GM21825 (cell line): ENCODE results near the gene ARIH2.

Source experiments
- ATAC-seq: cut with Tn5 transposase; IDR thresholded peaks from one replicate; pipeline ENCODE4 v1.9.1; 2021; ENCODE audit warnings: mild to moderate bottlenecking, moderate library complexity; ENCODE audit not compliant: unreplicated experiment

The ARIH2 gene

DNA sequence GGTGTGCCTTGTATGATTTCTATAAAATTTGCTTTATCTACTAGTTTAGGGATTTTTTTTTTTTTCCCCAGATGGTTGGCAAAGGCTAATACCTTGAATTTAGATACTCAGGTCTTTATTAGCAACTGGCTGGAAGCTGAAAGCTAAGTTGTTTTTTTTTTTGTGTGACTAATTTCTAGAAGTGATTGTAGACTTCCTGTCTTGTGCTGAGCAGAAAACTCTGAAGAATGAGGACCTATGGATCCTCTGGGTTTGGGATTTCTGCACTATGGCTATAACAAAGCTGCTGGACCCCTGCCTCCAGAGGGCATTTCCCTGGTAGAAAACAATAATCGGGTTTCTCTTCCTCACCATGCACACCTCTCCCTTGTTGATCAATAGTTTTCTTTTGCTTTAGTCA, 10.0 kb downstream of the ARIH2 start:
- ATAC-seq = no peak

DNA sequence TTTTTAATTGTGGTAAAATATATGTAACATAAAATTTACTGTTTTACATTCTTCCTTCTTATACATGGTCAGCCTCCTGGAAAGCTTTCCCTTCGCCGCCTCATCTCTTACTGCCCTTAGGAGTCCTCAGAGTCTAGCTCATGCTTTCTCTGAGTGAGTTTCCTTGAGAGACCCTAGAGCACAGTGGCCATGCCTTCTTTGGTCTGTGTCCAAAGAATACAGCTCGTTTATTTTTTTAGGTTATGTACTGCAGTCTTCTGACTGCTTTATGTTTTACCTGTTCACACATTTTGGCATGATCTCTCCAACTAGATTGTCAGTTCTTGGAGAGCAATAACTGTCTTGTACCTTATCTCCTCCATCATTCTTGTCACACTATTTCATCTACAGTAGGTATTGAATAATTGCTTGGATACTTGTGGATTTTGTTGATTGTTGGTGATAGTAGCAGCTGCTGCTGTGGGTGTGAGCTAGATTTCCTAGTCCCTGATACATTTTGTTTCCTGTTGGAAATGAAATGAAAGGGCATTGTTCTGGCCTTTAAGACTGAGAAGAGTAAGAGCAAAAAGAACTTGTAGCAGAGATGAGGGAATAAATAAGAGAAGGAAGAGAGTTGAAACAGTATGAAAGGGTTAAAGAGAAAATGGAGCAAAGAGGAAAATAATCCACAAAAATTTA, 10.9 kb downstream of the ARIH2 start:
- ATAC-seq = no peak

DNA sequence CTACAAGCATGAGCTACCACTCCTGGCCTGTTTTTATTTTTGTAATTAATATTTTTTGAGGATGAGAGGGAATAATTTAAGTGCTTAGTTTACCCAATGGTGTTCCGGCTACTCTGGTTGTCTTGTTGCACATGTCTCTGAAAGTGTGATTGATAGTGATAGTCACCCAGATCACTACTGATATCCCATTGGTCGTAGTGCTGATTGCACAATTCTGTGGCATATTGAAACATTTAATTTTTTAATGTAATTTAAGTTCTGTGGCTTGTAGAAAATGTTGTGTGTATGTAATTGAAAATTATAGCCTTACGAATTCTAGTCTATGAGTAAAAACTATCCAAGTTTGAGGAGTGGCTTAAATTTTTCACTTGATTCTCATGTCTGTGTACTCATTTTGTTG, 11.9 kb downstream of the ARIH2 start:
- ATAC-seq = no peak

DNA sequence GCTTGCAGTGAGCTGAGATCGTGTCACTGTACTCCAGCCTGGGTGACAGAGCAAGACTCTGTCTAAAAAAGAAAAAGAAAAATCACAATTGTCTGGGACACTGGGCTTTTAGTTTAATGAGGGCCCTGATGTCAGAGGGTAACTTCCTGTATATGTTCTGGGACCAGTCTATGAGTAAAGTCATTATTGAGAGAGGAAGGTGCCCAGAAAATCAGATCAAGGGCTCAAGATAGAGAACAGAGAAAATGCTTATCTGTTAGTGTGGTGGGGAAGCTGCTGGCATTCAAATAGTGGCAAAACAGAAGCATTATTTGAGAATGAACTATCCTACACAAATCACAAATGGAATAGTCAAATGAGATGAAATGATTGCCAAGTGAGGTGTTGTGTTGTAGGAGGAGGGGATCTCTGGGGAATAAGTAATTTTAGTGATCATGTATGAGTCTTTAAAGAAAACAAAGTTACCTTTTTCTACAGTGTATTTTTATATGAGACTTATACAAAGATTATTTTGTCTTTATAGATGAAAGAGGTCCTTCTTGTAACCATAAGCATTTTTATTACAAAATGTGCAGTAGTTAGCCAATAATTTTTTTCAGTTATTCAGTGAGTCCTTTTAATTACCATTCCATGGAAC, 13.4 kb downstream of the ARIH2 start:
- ATAC-seq = no peak

DNA sequence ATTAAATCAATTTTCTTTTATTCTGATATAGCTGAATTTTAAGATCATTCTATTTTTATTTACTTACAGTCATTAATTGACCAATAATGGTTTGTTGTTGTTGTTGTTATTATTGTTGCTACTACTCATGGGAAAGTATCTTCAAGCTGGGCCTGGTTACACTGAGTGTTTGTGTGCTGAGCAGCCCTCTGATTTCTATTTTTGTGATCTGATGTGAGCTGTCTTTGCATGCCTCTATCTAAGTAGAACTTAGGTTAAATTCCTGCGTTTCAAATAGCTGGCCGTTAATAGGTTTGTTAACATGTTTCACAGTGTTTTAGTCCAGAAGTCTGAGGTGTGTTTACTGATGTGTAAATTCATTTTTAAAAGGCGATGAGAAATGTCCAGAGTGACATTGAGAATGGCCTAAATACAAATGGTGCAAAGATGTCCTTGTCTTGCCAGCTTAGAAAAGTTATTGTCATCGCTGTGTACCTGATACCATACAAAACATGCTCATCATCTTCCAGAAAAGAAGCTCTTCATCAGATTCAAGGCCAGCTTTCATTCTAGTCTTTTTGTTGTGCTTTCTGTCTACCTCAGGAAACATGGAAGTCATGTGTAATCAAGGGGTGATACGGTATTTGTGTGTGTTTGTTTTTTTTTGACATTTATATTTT, 15.8 kb downstream of the ARIH2 start:
- ATAC-seq = no peak

DNA sequence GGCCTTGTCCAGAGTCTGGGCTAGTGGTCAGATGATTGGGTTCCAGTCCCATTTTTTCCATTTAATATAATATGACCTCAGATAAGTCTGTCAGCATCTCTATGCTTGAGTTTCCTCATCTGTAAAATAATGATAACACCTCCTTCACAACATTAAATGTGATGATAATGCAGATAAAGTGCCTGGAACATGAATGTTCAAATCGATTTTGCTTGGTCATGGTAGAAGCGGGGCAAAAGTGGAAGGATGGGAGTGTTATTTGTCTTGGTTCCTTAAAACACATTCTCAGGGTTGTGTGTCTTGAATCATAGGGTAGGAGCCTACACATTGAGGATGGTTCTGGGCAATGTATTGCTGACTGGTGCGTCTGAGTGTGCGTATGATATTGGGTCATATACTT, 16.9 kb downstream of the ARIH2 start:
- no peak for ATAC-seq

DNA sequence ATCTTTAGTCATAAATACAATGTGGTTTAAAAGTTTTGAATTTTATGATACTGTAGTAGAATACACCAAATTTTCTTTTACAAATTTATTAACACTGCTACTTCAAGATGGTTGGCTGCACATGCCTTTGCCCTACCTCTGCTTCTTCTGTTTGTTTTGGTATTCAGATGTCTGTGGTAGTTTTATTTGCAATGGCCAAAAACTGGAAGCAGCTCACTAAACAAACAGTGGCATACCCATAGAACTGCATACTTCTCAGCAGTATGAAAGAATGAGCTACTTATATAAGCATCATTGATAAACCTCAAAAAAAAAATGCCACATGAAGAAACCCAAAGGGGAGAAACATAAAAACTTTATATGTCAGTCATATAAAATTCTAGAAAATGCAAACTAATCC, 19.5 kb downstream of the ARIH2 start:
- no peak for ATAC-seq

DNA sequence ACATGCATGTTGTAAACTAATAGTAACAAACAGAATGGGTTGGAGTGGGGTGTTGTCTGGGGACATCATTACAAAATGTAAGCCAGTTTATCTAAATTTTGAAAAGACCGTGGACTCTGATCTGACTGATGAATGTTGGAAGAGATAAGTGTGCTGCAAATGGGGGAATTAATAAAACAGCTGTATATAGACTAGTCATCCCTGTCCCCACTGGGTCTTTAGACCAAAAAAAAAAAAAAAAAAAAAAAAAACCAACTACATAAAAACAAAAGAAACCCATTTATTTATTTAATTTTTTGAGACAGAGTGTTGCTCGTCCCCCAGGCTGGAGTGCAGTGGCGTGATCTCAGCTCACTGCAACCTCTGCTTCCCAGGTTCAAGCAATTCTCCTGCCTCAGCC, 20.0 kb downstream of the ARIH2 start:
- no peak for ATAC-seq

DNA sequence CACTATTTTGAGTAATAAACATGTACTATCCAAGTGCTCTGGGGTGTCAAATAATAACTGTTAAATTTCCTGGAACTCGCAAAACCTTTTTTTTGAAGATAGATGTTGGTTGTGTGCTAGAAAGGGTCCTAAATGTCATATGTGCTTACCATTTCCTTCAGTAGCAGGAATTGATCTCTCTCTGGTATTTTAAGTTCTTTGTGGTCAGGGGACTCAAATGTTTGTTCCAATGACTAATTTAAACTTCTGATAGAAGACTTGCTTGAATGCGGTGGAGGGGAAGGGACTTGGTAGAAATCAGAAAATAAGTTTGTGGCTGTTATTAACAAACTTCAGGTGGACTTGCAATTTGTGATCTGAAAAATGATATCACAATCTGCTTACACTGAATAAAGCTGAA, 26.8 kb downstream of the ARIH2 start:
- ATAC-seq = no peak

DNA sequence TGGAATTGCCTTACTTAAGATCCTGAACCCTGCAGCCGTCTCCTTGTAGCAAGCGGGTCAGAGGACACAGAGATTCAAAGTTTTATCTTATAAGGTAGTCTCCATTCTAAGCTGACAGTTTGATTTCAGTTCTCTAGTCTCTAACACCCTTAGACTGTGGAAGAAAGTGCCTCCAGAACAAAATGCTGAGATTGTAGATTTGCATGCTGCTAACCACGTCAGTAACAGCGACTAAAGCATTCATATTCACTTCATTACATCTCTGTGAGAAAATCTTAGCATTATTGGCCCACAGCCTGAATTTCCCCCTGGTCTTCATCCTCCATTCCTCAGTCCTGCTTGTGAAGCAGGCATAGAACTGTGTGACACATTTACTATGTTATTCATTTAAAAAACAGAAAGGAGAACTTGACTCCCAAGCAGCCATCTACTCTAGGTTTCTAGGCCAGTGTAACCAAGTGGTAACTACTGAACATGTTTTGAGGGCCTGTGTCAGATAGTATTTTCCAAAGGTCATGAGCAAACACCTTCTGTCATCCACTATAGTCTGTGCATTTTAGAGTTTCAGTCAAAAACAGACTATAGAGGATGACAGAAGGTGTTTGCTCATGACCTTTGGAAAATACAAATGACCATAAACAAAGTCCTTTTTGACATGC, 27.4 kb downstream of the ARIH2 start:
- ATAC-seq = no peak

DNA sequence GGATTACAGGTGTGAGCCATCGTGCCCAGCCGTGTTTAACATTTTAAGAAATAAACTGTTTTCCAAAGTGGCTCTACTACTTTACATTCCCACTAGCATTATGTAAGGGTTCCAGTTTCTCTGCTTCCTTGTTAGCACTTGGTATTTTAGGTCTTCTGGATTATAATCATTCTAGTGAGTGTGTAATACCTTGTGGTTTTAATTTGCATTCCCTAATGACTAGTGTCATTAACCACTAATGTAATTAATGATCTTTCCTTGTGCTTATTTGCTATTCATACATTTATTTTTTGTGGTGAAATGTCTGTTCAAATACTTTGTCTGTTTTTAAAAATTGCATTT, 30.7 kb downstream of the ARIH2 start:
- ATAC-seq = no peak

DNA sequence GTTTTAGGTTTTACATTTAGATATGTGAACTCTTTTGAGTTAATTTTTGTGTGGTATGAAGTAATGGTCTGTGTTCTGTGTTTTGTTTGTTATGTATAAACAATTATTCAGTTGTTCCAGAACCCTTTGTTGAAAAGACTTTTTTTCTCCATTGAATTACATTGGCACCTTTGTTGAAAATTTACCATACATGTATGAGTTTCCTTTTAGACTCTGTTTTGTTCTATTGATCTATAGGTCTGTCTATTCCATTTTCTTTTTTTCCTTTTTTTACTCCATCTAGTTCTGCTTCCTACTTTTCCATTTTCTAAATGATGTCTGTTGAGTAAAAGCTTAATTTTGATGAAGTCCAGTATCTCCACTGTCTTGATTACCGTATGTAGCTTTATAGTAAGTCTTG, 31.4 kb downstream of the ARIH2 start:
- ATAC-seq = no peak

DNA sequence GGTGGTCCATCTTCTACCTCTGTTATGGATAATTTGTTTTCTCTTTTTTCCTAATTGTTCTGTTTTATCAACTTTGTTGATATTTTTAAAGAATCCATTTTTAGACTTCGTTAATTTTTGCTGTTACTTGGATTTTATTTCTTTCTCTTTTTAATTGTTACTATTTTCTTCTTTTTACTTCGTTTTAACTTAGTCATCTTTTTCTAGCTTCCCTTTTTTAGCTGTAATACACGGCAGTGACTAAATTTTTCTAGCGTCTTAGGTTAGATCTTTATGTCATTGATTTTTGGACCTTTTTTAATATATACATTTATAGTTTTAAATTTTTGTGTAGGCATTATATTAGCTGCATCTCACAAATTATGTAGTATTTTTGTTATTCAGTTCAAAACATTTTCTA, 33.1 kb downstream of the ARIH2 start:
- no peak for ATAC-seq

DNA sequence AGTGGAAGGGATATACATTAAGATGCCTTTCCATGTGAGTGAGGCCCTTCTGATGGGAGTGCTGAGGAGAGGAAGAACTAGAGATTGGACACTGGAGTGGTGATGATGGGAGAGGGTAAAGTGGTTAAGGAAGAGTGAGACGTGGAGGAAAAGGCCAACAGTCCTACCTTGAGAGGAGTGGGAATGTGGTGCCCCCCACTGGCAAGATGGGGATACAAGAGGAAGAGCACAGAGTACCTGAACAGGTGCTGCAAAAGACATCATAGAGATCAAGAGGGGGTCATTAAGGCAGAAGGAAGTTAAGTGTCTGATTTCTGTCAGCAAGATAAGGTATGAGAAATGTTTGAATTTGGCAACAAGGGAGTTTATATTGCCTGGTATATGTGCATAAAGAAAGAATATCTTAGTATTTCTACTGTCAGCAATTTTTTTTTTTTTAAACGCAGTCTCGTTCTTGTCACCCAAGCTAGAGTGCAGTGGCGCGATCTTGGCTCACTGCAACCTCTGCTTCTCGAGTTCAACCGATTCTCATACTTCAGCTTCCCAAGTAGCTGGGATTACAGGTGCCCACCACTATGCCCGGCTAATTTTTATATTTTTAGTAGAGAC, 34.0 kb downstream of the ARIH2 start:
- no peak for ATAC-seq

DNA sequence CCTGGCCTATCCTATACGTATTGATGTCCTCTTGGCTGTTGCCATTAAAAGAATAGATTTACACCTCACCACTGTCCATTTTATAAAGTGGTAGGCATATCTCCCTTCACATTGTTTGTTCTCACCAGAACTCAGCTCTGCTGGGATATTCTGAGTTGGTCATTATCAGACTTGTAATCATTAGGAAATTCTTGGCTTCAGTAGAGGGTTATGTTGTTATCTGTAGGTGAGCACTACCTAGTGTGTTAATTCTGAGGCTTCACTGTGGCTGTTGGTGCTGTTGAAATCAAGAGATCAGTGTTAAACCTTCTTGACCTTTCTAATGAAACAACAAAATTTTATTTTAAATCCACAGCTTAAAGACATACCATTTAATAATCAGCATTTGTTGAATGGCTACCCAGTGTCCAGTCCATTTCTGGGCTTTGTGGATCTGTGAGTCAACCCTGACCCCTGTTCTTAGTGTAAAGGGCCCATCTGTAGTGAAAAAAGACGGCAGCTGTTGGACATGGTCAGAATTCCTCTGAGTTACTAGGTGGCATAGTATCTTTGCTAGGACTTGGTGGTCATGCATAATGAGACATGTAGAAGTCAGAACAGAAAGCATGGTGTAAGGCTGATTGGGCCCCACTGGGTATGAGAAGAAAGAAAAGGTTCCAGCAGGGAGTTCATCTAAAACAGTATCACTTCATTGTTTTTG, 38.5 kb downstream of the ARIH2 start:
- no peak for ATAC-seq

DNA sequence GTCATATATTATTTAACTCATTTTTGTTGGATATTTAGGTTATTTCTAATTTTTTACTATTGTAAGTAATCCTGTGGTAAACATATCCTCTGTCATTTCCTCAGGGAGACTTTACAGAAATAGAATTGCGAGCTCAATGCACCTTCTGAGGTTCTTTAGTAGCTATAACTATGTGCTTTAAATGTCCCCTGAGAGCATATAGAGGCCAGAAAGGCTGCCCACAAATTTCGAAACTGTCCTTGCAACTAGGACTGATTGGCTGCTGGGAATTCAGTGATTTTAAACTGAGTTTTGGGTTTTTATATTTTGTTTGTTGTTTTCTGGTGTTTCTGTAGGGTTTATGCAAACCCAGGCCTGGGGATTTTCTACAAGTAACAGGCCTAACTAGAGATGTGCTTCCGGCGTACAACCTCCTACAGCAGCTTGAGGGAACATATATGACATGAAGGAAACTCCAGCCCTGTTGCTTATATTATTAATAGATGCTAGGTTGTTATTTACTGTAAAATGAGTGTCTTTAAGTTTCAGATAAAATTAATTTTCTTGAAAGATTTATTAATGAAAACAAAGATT, 42.3 kb downstream of the ARIH2 start:
- ATAC-seq = no peak

DNA sequence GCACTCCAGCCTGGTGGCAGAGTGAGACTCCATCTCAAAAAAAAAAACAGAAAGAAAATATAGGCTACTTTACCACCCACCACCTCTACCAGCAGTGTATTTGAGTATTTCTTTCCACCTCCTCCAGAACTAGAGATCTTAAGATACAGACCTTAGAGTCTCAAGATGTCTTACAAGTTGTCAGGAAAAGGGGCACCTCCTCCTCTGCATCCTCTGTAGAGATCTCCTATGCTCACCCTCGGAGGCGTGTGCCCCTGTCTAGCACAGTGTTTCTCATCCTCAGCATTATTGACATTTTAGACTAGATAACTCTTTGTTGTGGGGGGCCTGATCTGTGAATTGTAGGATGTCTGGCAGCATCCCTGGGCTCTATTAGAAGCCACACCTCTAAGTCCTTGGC, 43.7 kb downstream of the ARIH2 start:
- ATAC-seq = no peak

DNA sequence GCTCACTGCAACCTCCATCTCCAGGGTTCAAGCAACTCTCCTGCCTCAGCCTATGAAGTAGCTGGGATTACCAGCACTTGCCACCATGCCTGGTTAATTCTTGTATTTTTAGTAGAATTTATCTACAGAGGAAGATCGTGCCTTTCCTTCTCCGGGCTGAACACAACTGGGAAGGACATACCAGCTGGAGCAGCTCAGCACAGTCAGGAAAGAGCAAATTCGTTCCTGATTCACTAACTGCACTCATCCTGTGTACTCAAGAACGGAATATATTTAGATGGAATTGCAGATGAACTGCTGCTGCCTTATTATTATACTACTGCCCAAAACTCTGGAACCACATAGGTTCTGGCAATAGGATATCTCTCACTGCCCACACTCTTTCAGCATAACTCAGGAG, 44.3 kb downstream of the ARIH2 start:
- ATAC-seq = no peak

DNA sequence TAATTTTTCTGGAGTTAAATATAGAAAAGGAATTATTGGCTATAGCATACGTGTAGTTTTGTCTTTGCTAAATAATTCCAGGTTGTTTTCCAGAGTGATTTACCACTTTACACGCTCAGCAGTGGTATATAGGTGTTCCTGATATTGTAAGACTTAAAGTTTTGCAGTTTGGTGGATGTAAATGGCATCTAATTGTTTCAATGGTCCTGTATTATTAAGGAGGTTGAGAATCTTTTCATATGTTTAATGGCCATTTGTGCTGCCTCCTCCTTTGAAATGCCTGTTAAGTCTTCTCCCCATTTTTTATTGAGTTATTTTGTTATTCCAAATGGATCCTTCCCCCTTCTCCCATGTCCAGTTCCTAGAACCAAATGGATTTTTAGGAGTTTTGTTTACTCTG, 44.9 kb downstream of the ARIH2 start:
- ATAC-seq = no peak

DNA sequence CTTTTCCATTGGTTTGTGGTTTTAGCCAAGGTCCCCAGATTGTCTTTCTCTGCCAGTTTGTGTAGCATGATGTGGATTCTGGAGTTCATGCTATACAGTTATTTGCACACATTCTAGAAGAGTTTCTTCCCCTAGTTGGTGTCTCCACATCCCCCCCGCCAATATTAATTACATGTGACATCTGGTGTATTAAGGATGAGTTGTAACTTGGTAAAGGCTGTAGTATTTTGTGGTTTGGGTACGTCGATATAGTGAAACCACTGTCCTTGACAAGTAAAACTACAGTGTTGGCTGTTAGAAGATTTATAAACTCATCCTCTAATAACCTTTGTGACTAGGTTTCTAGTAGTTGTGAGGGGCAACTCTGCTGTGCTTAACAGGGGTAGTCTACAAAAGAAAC, 47.7 kb downstream of the ARIH2 start:
- no peak for ATAC-seq

DNA sequence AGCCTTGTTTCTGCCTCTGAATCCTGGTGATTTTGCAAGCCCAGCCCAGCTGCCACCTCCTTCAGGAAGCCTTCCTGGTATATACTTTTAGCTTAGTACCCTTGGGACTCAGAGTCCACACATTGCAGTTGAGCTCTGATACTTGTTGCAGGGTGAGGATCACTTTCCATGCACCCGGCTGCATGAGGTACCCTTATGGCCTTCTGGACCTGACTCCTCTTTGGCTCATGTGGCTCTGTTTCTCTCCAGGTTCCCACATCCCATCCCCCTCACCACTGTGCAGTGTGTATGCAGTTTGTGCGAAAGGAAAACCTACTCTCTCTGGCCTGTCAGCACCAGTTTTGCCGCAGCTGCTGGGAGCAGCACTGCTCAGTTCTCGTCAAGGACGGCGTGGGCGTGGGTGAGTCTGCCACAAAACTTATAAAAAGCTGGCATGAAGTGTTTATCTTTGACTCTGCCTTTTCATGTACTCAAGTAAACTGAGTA, 48.3 kb downstream of the ARIH2 start:
- ATAC-seq = no peak
